Measurements from ENCODE around the gene ACAP3. TPM values are rescaled to one million over a fixed set of nuclear protein-coding genes. Genes with fewer than 3 reads are reported as not detected.
"Not testable (repeated sequence)": the region's sequence is repeated elsewhere in the genome, so short reads cannot be mapped to it uniquely, and the experiment has no call there.

The ACAP3 gene
- polyA plus RNA-seq, 3 donors, result 14.5 to 35.7 (median 27.5) TPM

GRCh38 chr1:1262071-1262470, 45.7 kb downstream of the ACAP3 start:
- 95 to 97% (median 96%) methylated on average over 17 of the region's 17 CpGs for WGBS, 3 donors
- no peak overlapping the region for H3K27ac ChIP-seq (ENCODE audit: low read depth, low read length)

- 50 to 77% (median 55%) methylated on average over 16 of the region's 16 CpGs for WGBS, 3 donors
- H3K27ac ChIP-seq (ENCODE audit: low read depth, low read length), result no peak overlapping the region
These were observed 46.7 kb downstream of the ACAP3 start for GRCh38 chr1:1260843-1261560.

GRCh38 chr1:1259951-1260600, 47.7 kb downstream of the ACAP3 start:
- WGBS, 3 donors, result 77 to 85% (median 81%) methylated on average over 26 of the region's 26 CpGs
- no peak overlapping the region for H3K27ac ChIP-seq (ENCODE audit: low read depth, low read length)

- no peak overlapping the region for H3K27ac ChIP-seq (ENCODE audit: low read depth, low read length)
- WGBS, 3 donors, result 89 to 94% (median 93%) methylated on average over 18 of the region's 18 CpGs
These were observed 48.2 kb downstream of the ACAP3 start for GRCh38 chr1:1259540-1259939.

- 94 to 96% (median 95%) methylated on average over 21 to 22 of the region's 22 CpGs for WGBS, 3 donors
- no peak overlapping the region for H3K27ac ChIP-seq (ENCODE audit: low read depth, low read length)
These were observed 48.6 kb downstream of the ACAP3 start for GRCh38 chr1:1259119-1259488.

- H3K27ac ChIP-seq (ENCODE audit: low read depth, low read length), result no peak overlapping the region
- 93 to 95% (median 94%) methylated on average over 28 to 31 of the region's 31 CpGs for WGBS, 3 donors
These were observed 50.5 kb downstream of the ACAP3 start for GRCh38 chr1:1256956-1257871.

- 91 to 94% (median 91%) methylated on average over 10 of the region's 10 CpGs for WGBS, 3 donors
- H3K27ac ChIP-seq (ENCODE audit: low read depth, low read length), result no peak overlapping the region
These were observed 52.1 kb downstream of the ACAP3 start for GRCh38 chr1:1255611-1256010.

- WGBS, 3 donors, result 94 to 95% (median 94%) methylated on average over 26 of the region's 26 CpGs
- no peak overlapping the region for H3K27ac ChIP-seq (ENCODE audit: low read depth, low read length)
These were observed 52.7 kb downstream of the ACAP3 start for GRCh38 chr1:1255078-1255477.

GRCh38 chr1:1254667-1254998, 53.1 kb downstream of the ACAP3 start:
- H3K27ac ChIP-seq (ENCODE audit: low read depth, low read length), result no peak overlapping the region
- 85 to 90% (median 89%) methylated on average over 21 of the region's 21 CpGs for WGBS, 3 donors

GRCh38 chr1:1253972-1254666, 53.6 kb downstream of the ACAP3 start:
- H3K27ac ChIP-seq (ENCODE audit: low read depth, low read length), result no peak overlapping the region
- WGBS, 3 donors, result 96% methylated on average over 47 to 50 of the region's 50 CpGs

- WGBS, 3 donors, result 80 to 90% (median 87%) methylated on average over 12 of the region's 12 CpGs
These were observed 54.4 kb downstream of the ACAP3 start for GRCh38 chr1:1253314-1253713.

GRCh38 chr1:1250786-1251284, 56.9 kb downstream of the ACAP3 start:
- WGBS, 3 donors, result 67 to 84% (median 73%) methylated on average over 16 of the region's 16 CpGs
- H3K27ac ChIP-seq (ENCODE audit: low read depth, low read length), result no peak overlapping the region

More at GRCh38 chr1:1253314-1253713, 54.4 kb downstream of the ACAP3 start:
- H3K27ac ChIP-seq (ENCODE audit: low read depth, low read length), result no peak overlapping the region

GRCh38 chr1:1248009-1248913, 59.5 kb downstream of the ACAP3 start:
- WGBS, 3 donors, result 89 to 93% (median 91%) methylated on average over 20 to 21 of the region's 21 CpGs
- not testable (repeated sequence) for H3K27ac ChIP-seq (ENCODE audit: low read depth, low read length)

GRCh38 chr1:1247341-1247913, 60.3 kb downstream of the ACAP3 start:
- WGBS, 3 donors, result 60 to 72% (median 67%) methylated on average over 18 to 25 of the region's 25 CpGs
- peak overlapping the region; percentile 38 for H3K27ac ChIP-seq (ENCODE audit: low read depth, low read length)

GRCh38 chr1:1246577-1247340, 61.0 kb downstream of the ACAP3 start, which contains the start of gene C1QTNF12:
C1QTNF12 (minus strand) TSS chr1:1246722; CDS start chr1:1246690, 32 bp downstream.
- peak within 1 kb of the TSS; percentile 38 for H3K27ac ChIP-seq (ENCODE audit: low read depth, low read length)
- 4 to 9% (median 5%) methylated on average over 19 to 74 of the region's 74 CpGs for WGBS, 3 donors

- no peak overlapping the region for H3K27ac ChIP-seq (ENCODE audit: low read depth, low read length)
- 34 to 37% (median 36%) methylated on average over 37 to 45 of the region's 45 CpGs for WGBS, 3 donors
These were observed 61.7 kb downstream of the ACAP3 start for GRCh38 chr1:1245817-1246576.

Measured in adipose tissue (tissue), 3 donors.